ENCODE measurements around the gene RELB.
"Not testable (repeated sequence)": the region's sequence is repeated elsewhere in the genome, so short reads cannot be mapped to it uniquely, and the experiment has no call there.

DNA sequence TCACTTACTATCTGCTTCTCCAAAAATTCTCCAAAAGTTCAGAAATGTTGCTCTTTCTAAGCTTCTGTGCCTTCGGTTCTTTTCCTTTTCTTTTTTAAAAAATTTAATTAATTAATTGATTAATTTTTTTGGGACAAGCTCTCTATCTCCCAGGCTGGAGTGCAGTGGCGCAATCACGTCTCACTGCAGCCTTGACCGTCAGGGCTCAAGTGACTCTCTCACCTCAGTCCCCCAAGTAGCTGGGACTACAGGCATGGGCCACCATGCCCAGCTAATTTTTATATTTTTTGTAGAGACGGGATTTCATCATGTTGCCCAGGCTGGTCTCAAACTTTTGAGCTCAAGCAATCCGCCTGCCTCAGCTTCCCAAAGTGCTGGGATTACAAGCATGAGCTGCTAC, 29.8 kb upstream of the RELB start:
- not testable (repeated sequence) for TF ChIP-seq TAF1 (IDR thresholded peaks at IDR 0.05; ENCODE audit: borderline replicate concordance, low read depth, low read length); POLR2A (IDR thresholded peaks at IDR 0.05; ENCODE audit: low read depth, low read length)

Data from GM12892 (cell line).